Mucosa of descending colon (tissue), 3 donors: ENCODE results near the gene DIAPH2. TPM values are rescaled to one million over a fixed set of nuclear protein-coding genes. Genes with fewer than 3 reads are reported as not detected.

Source experiments
- ATAC-seq: fragments of 200-7000 bp; cut with Tn5 transposase; one replicate; pipeline ENCODE4 v1.9.1; 2020; ENCODE audit warnings: mild to moderate bottlenecking, moderate library complexity
- DNase-seq, 3 donors: peaks; one replicate each; pipeline ENCODE4 v3.0.0-alpha.2; 2020
- H3K36me3 ChIP-seq: fragments of 200-600 bp; one replicate; pipeline ENCODE4 v1.8.0; 2021; ENCODE audit warnings: low read depth, mild to moderate bottlenecking
- H3K4me1 ChIP-seq: fragments of 200-600 bp; one replicate; pipeline ENCODE4 v1.8.0; 2021; ENCODE audit warnings: low read depth, mild to moderate bottlenecking
- H3K4me3 ChIP-seq: fragments of 200-600 bp; one replicate; pipeline ENCODE4 v1.8.0; 2021; ENCODE audit warnings: mild to moderate bottlenecking
- H3K9me3 ChIP-seq: fragments of 200-600 bp; one replicate; pipeline ENCODE4 v1.8.0; 2021; ENCODE audit warnings: mild to moderate bottlenecking
- CTCF ChIP-seq: fragments of 200-600 bp; IDR thresholded peaks from one replicate; pipeline ENCODE4 v1.8.0; 2022; ENCODE audit warnings: antibody characterized with exemption, mild to moderate bottlenecking
- intact Hi-C, 2 donors: fragments of 100-400 bp; cut with DNase I in 1 of 2; cut with micrococcal nuclease in 1 of 2; formaldehyde crosslinking; loops; one replicate each; pipeline versions ENCODE4 v1.11.0 to v1.11.1; 2022; cut with DNase I, micrococcal nuclease
- total RNA-seq, 3 donors: library from RNA; stranded (reverse); fragmentation: NEBNext Ultra II Directional in 2 of 3; extraction: Animal tissue kit (Norgen Biotek cat#: 25700) in 2 of 3; gene quantifications; one replicate each; pipeline versions ENCODE4 v1.2.1 to v1.2.4, GENCODE V29; 2021 to 2023
- donor health status: DM: no; HTN: no; CAD: no; lungs with moderate emphysema.
- donor health status: DM: no; HTN: no; CAD: no.
- donor health status: DM: no; HTN: yes; CAD: no.

The DIAPH2 gene
- total RNA-seq, 3 donors from 2014 or later, result 26.7 to 40.2 (median 29.6) TPM

DNA sequence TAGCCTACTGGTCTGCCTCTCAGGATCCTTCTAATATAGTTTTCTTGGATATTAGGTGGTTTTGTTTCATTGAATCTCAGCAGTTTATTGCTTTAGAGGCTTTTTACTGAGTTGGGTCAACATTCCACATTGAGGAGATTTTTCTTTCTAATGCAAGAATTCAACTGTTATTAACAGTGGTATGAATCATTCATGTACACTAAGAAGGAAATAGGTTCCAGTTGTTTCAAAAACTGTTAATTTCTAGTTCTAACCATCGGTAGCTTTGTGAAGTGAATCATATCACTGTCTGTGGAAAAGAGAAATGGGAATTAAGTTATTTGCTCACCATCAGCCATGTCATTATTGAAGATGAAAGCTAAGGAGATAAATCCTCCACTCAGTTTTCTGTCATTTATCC is 530.5 kb downstream of the DIAPH2 start:
- no peak for ATAC-seq
- DNase-seq, result no peak
- Histone ChIP-seq H3K9me3 (no peaks in the 10 kb centered on the region), H3K4me1 (no peaks in the 10 kb centered on the region), H3K36me3 (no peaks in the 10 kb centered on the region), H3K4me3 (no peak overlapping the region)
- TF ChIP-seq CTCF, result no peak
- intact Hi-C loops, result no loop called here

DNA sequence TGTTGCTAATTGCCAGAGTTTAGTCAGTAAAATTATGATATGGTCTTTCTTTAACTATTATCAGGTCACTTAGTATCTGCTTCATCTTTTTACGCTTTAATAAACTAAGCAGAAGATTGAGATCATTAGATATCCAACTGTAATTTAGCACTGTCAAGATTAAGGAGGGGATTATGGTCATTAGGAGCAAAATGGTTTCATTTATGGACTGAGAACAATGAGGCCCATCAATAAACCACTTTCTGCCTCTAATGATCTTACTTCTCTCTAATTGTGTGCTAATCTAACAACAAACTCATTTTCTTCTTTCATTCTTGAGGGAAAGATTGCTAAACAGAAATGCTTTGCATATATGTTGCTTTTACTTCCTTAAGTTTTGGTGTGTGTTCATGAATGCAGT is 539.5 kb downstream of the DIAPH2 start:
- Histone ChIP-seq H3K9me3 (no peaks in the 10 kb centered on the region), H3K4me1 (no peaks in the 10 kb centered on the region), H3K4me3 (no peak overlapping the region), H3K36me3 (no peaks in the 10 kb centered on the region)
- ATAC-seq (no peak), DNase-seq (no peak)
- intact Hi-C loops, result no loop called here
- no peak for TF ChIP-seq CTCF

DNA sequence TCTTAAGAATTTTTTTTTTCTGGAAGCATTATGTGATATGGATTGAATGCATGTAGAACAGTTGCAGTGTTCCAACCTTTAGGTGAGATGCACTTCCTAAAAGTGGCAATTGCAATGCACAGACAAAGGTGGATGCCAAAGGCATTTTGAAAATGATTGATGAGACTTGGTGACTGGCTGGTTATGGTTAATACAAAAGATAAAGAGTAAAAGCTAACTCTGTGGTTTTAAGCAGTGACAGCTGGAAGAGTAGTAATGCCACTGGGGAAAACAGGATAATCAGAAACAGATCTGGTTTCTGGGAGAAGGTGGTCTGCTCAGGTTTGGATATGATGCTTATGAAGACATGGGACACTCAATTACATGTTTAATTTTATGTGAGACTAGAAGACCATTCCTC is 544.7 kb downstream of the DIAPH2 start:
- no peaks in the 10 kb centered on the region for H3K36me3 ChIP-seq
- intact Hi-C loops, result no loop called here
- no peak for TF ChIP-seq CTCF
- no peak overlapping the region for H3K4me3 ChIP-seq
- H3K4me1 ChIP-seq, result no peaks in the 10 kb centered on the region
- ATAC-seq, result no peak
- no peak for DNase-seq
- no peaks in the 10 kb centered on the region for H3K9me3 ChIP-seq

- ATAC-seq (no peak), DNase-seq (no peak)
- Histone ChIP-seq H3K4me1 (no peaks in the 10 kb centered on the region), H3K9me3 (no peaks in the 10 kb centered on the region), H3K36me3 (no peaks in the 10 kb centered on the region), H3K4me3 (no peak overlapping the region)
- no peak for TF ChIP-seq CTCF
- intact Hi-C loops, result no loop called here
These were observed 546.3 kb downstream of the DIAPH2 start for GRCh38 chrX:97230948-97231347.

DNA sequence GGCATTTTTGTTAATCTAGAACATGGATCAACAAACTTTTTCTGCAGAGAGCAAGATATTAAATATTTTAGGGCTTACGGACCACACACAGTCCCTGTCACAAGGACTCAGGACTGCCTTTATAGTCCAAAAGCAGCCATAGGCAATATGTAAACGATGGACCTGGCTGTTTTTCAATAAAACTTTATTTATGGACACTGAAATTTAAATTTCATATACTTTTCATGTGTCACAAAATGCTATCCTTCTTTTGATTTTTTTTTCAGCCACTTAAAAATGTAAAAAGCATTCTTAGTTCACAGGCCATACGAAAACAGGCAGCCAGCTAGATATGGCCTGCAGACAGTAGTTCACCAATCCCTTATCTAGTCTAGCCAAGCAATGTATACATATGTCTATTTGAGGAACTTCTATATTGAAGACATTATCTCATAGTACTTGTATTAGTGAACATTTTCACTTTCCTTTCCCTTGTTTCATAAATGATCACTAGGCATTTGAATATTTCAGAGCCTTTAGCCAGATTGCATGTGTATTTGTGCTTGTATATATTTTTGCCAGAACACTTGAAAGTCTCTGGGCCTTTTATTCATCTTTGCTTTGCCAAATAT is 549.9 kb downstream of the DIAPH2 start:
- intact Hi-C loops, result no loop called here
- no peaks in the 10 kb centered on the region for H3K9me3 ChIP-seq
- DNase-seq, result no peak
- no peaks in the 10 kb centered on the region for H3K4me1 ChIP-seq
- H3K36me3 ChIP-seq, result no peaks in the 10 kb centered on the region
- ATAC-seq, result no peak
- no peak for TF ChIP-seq CTCF
- no peak overlapping the region for H3K4me3 ChIP-seq

GRCh38 chrX:97238632-97239031 is 554.0 kb downstream of the DIAPH2 start:
- H3K4me1 ChIP-seq, result no peaks in the 10 kb centered on the region
- no peaks in the 10 kb centered on the region for H3K36me3 ChIP-seq
- DNase-seq (no peak), ATAC-seq (no peak)
- intact Hi-C loops, result no loop called here
- H3K9me3 ChIP-seq, result no peaks in the 10 kb centered on the region
- TF ChIP-seq CTCF, result no peak
- no peak overlapping the region for H3K4me3 ChIP-seq
